ENCODE measurements around the gene P3H2.

Gene P3H2

GRCh38 chr3:189937302-189938127 lies 183.2 kb downstream of the P3H2 start:
- no peak for DNase-seq

GRCh38 chr3:189936201-189936945 lies 184.3 kb downstream of the P3H2 start:
- DNase-seq = no peak

- DNase-seq = no peak
Measured at GRCh38 chr3:189927975-189928895, 192.5 kb downstream of the P3H2 start.

GRCh38 chr3:189921770-189922169 lies 198.9 kb downstream of the P3H2 start:
- no peak for DNase-seq

GRCh38 chr3:189914799-189915198 lies 205.9 kb downstream of the P3H2 start:
- peak; percentile 35 for DNase-seq

- no peak for DNase-seq
Measured at GRCh38 chr3:189911001-189911400, 209.7 kb downstream of the P3H2 start.

- no peak for DNase-seq
Measured at GRCh38 chr3:189909573-189909972, 211.1 kb downstream of the P3H2 start.

GRCh38 chr3:189909139-189909538 lies 211.6 kb downstream of the P3H2 start:
- no peak for DNase-seq

- no peak for DNase-seq
Measured at GRCh38 chr3:189908646-189909045, 212.1 kb downstream of the P3H2 start.

- no peak for DNase-seq
Measured at GRCh38 chr3:189907803-189908202, 212.9 kb downstream of the P3H2 start.

All from hematopoietic multipotent progenitor cell treated with erythropoietin and hydrocortisone succinate and interleukin-3 and kit ligand, for 4 days (in vitro differentiated cells).